Fibroblast of skin of scalp (primary cell): ENCODE results near the gene RAB11A.

Source experiments
- DNase-seq: peaks from one replicate; pipeline ENCODE4 v3.0.0-alpha.2; 2013

The RAB11A gene

DNA sequence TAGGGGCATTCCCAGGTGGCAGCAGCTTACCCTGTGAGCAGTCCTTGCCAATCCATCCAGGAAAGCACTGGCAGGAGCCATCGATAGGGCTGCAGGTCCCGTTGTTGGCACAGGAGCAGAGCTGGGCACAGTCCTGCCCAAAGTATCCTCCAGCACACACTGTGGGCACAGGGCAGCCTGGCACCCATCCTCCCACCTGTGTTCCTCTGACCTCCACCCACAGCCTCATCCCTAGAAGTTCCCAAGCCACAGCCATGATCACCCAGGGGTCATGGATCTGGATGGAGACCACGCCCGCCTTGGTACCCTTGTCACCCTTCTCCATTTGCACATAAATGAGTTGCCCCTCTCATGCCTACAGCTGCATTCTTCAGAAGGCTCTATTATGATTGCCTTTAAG lies 48.6 kb downstream of the RAB11A start:
- no peak for DNase-seq

DNA sequence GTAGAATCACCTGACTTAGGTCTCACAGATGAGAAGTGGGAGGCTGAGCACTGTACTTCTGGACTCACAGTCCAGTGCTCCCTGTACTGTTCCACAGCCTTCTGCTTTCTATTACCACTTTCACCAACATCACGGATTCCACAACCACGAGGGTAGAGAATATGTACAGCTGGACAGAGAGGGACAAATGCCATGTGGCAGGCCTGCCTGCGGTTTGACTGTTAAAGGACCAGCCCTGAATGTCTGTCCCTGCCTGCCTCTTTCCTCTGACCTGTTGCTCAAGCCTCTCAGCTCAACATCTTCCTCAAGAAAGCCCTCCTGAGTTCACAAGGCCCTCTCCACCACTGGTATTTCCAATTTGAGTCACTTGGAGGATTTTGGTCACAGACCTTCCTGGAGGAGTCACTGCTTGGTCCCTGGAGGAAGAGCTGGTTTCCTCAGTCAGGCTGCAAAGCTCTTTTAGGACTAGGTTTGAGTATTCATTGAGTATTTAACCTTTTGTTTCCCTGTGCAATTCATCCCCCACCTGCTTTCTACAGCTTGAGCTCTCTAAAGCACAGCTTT lies 49.1 kb downstream of the RAB11A start:
- no peak for DNase-seq

DNA sequence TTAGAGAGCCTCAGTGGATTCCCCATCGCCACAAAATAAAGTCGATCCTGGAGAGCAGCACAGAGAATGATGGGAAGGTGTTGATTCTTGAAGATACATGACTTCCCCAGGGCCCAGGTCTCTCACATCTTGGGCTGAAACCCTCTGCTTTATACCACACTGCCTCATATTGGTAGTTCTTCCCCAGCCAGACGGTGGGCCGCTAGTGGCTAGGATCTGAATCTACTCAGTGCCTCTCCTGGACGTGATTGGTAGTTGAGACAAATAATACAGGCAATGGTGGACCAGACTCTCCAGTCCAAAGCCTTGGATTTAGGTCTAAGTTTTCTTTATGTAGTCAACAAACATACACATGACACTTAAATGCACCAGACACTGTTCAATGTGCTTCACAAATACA lies 49.7 kb downstream of the RAB11A start:
- DNase-seq, result no peak

DNA sequence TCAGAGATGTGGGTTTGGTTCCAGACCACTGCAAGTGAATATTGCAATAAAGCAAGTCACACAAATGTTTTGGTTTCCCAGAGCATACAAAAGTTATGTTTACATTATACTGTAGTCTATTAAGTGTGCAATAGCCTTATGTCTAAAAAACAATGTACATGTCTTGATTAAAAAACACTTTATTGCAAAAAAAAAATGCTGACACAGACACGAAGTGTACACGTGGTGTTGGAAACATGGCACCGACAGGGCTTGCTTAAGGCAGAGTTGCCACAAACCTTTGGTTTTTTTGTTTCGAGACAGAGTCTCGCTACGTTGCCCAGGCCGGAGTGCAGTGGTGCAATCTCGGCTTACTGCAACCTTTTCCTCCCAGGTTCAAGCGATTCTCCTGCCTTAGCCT lies 50.1 kb downstream of the RAB11A start:
- no peak for DNase-seq

DNA sequence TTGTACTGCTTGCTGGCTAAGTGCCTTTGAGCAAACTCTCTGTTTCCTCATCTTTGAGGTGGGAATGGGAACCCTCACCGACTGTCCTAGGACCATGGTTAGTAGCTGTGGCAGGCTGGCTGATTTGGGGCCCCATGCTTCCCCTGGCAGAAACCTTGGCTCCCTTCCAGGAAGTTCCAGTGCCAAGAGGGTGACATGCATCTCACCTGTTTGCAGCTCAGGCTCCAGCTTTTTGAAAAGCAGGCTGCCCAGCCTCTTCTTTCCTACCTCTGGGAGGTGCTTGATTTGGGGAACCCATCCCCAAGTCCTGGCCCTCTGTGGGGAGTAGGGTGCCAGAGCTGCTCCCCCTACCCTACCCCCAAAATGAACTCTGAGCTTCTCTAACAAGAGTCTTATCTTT lies 50.8 kb downstream of the RAB11A start:
- DNase-seq, result no peak

DNA sequence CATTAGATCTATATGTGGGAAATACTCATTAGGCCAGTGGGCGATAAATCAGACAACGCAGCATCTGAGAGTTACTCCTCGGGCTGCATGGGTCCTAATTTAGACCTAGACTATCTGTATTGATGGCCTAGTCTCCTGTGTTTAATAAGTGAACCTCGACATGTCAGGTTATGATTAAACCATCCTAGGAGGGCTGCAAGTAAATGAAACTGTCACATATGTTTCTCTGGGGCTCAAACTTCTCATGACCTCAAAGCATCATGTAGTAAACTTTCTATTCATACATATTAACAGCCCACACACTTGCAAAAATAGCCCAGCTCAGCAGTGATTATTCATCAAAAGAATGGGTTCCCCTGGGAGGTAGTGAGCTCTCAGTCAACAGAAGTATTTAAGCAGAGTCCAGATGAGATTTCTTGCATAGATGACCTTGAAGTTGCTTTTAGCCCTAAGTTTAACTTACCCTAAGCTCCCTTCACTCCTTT lies 51.6 kb downstream of the RAB11A start:
- DNase-seq, result peak; percentile 22

DNA sequence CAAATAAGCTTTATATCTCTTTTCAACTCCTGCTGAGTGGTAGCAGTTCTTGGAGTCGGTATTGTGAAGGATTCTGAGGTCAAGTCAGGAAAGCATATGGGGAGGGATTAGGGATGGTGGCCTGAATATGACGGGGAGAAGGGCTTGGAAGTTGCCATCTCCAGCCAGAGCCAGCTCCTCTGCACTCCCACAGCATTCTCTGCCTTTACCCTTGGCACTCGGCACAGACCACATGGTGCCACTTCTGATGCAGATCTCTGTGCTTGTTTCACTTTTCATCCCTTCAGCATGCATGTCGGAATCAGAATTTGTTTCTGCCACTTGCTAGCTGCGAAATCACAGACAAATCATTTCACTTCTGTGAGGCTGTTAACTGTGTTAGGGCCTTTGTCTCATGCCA lies 52.5 kb downstream of the RAB11A start:
- no peak for DNase-seq

DNA sequence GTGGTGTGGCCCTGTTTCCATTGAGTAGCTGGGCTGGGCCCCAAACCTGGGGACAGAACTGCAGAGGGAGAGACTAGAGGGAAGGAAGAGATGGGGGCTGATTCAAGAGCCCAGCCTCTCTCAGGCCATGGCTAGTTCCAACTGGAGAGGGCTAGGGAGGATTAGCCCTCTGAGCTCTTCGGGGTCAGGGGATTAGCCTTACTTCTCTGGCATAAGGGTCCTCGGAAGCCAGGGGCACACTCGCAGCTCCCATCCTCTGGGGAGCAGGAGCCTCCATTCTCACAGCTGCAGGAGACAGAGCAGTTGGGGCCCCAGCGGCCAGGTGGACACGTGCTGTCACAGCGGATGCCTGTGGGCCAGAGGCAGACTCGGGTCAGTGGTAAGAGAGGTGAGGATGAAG lies 53.3 kb downstream of the RAB11A start:
- DNase-seq, result no peak

DNA sequence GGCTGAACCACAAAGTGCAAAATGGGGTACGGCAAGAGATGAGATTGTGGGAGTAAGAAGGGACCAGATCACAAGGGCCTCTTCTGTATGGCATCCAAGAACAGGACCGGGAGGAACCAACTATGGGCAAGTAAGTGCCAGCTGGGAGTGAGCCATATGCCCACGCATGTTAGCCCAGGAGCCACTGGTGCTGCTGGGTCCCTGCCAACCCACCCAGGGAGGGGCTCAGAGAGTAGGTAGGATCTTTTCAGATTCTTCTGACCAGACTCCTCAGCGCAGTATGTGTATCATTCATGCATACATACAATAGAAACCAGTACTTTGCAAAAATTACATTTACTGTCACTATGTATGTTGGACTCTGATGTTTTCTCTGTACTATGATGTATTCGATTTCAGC lies 54.0 kb downstream of the RAB11A start:
- no peak for DNase-seq

DNA sequence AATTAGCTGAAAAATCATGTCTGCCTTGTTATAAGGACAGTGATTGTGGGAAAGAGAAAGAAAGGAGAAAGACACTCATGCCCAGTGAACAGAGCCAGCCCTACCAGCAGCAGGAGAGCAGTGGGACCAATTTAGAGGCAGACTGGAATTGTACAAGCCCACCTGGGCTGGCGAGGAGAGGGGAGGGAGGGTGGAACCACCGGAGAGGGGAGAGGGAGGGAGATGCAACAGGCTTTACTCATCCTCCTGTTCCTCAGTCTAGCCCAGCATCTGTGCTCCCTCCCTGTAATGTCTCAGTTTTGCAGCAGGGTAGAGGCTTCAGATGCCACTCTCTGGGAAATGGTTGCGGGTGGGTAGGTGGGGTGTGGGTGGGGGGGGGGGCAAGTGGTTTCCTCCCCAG lies 54.7 kb downstream of the RAB11A start:
- DNase-seq, result no peak

DNA sequence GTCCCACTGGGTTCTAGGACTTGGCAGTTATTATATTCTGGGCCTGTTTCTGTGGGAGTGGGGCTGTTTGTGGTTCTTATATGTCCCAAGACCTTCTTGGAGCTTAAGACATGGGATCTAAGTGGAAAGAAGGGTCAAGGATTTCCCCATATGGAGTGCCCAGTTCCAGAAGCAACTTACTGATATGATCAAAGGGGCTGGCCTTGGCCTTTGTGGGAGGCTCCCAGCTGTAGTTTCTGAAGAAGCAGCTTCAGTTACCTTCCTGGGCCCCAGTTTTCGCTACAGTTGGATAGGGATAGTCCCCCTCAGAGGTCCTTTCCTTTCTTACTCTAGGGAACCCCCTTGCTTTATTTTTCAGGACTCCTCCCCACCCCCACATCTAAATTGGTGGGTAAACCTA lies 56.0 kb downstream of the RAB11A start:
- no peak for DNase-seq

DNA sequence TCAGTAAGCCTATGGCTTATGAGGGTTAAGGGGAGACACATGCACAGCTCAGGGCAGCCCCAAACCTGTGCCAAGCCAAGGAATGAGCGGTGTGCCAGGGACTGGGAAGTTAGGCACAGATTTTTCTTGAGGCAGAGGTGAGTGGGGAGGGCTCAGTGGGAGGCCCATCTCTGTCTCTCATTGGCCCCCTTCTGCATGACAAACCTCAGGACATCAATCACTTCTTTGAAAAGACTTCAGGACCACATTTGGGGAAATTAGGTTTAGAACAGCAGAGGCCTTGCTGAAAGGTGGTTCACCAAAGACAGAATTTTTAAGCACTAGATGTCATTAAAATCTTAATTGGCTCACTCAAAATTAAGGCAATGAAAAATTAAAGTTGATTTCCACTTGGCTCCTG lies 57.2 kb downstream of the RAB11A start:
- DNase-seq, result no peak

DNA sequence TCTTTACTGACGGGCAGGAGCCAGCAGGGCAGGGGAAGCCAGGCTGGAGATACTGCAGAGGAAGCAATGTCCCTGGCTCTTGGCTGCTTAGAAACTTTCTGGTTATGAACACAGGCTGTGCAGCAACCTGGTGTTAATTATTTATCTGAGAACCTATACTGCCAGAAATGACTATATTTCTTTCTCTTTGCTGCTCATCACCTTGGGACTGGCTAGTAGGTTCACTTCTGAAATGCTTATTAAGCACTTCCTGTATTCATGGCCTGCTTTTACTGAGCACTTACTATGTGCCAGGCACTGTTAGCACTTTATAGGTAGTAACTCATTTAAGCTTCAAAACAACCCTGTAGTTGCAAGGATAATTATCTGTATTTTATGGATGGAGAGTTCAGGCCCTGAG lies 57.6 kb downstream of the RAB11A start:
- no peak for DNase-seq

DNA sequence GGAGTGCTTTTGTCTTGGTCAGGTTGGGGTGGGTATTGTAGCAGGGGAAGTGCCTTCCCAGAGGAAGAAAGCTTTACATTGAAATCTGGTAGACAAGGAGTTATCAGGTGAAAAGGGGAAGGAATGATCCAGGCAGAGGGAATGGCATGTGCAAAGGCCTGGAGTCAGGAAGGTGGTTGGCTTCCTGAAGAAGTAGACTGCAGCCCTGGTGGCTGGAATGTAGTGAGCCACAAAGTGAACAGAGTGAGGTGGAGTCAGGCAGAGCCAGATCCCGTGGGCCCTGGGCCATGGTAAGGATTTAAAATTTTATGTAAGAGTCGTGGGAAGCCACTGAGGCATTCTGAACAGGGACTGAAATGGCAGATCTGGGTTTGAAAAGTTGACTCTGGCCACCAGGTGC lies 58.3 kb downstream of the RAB11A start:
- peak; percentile 17 for DNase-seq

DNA sequence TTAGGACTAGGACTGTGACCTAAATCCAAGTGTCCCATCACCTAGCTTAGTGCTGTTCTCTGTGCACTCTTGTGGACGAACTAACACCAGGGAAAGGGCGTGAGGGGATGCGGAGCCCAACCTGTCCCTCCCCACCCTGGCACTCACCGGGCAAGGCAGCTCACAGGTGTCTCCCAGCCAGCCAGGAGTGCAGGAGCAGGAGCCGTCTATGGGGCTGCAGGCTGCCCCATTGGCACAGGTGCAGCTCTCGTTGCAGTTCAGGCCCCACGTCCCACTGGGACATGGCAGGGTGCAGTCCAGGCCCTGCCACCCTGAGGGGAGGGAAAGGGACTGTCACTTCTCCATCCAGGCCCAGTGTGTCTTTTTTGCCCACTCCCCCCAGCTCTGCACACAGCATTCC lies 60.3 kb downstream of the RAB11A start:
- no peak for DNase-seq

DNA sequence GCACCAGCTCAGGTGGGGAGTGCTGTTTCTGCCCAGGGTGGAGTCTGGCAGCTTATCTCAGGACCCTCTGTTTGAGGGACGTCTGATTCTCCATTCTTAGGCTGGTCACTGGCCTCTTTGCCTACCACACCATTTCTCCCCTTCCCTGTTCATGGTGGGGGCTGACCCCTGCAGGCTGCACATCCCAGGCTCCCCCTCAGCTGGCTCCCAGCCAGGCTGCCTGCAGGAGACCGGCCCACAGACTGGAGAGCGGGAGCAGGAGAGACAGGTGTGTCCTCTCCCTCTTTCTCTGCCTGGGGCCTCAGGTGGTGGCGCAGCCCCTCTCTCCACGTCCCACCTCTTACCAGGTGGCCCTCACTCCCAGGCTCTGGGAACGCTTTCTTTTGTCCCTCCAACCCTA lies 60.8 kb downstream of the RAB11A start:
- no peak for DNase-seq

DNA sequence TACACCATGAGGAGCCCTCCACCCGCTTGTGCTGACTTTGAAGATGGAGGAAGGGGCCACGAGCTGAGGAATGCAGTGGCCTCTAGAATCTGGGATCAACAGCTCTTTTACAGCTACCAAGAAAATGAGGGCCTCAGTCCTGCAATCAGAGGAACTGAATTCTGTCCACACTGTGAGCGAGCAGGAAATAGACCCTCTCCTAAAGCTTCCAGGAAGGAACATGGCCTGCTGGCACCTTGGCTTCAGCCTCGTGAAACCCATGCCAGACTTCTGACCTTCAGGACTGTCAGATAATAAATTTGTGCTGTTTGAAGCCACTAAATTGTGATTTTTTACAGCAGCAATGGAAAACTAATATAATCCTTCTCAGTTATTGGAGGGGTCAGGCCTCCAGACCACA lies 61.9 kb downstream of the RAB11A start:
- DNase-seq, result no peak

DNA sequence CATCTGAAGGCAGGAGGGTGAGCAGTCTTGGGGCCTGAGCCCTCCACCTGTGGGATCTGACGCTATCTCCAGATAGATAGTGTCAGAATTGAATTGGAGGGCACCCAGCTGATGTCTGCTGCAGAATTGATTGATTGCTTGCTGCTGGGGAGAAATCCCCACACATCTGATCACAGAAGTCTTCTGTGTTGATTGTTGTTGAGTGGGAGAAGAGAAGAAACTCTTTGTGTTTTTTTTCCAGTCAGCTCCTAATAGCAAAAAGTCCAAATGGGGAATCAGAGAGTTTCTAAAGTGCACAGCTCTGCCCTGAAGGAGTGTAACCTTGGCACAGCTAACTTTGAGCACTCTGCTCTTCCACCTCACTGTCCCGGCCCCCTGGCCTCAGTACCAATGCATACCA lies 66.1 kb downstream of the RAB11A start:
- DNase-seq, result no peak

DNA sequence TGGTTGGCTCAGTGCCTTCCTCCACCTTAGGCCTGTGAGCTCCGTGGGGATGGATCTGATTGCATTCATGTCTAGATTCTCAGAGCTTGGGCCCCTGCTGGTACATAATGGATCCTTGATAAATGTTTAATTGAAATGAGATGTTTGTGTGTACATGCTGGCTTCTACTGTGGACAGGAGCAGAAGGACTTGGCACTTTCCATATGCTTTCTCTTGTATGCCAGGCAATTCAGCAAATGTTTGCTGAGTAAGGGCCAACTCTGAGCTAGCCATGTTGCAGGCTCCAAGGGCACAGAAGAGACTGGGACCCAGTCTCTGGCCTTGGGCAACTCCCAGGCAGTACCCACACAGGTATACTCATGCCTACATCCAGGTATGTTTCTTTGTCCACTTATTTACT lies 67.0 kb downstream of the RAB11A start:
- no peak for DNase-seq

DNA sequence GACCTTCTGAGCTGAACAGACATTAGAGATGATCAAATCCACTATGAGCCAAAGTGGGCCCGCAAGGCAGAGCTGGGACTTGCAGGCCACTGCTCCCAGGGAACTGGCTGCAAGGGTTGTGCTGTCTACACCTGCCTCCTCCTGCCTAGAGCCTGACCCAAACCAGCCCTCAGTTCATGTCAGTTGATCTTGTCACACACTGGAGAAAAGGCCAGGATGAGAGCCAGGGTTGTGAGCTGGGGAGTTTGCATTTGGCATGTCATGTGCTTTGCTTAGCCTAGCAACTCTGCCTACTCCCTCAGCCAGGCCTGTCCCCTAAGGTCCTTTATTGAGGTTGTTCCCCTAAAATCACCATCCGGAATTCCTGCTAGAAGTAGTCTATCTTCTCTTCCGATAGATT lies 67.8 kb downstream of the RAB11A start:
- DNase-seq, result no peak

DNA sequence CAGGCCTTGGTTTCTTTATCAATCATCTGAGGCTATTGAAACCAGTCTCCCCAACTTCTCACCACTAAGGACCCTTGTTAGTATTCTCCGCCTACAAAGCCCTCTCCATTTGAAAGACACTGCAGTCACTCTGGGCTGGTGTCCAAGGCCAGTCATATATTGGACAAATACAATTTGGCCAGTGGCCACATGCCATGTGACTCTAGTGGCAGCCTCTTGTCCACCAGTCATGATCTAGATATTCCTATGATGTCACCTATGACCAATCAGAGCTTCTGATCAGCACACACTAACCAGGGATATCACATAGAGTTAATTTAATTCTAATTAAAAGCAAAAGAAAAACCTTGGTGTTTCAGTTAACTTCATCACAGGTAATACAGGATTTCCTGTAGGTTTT lies 68.2 kb downstream of the RAB11A start:
- DNase-seq, result peak; percentile 25

DNA sequence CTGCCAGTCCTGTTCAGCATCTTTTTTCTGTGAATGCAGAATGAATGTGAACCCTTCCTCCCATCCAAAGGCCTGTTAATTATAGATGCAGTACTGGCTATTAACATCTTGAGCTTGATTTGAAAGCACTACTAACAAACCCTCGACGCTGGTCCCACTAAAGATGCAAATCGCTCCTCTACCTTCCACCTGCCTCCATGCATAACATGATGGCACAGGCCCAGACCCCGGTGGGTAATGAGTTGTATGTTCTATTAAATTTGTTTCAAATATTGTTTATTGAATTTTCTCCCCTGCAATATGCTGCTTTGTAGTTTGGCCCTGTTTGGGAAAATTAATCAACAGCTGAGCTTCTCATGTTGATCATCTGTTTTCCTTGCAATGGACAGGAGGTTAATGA lies 69.3 kb downstream of the RAB11A start:
- no peak for DNase-seq

DNA sequence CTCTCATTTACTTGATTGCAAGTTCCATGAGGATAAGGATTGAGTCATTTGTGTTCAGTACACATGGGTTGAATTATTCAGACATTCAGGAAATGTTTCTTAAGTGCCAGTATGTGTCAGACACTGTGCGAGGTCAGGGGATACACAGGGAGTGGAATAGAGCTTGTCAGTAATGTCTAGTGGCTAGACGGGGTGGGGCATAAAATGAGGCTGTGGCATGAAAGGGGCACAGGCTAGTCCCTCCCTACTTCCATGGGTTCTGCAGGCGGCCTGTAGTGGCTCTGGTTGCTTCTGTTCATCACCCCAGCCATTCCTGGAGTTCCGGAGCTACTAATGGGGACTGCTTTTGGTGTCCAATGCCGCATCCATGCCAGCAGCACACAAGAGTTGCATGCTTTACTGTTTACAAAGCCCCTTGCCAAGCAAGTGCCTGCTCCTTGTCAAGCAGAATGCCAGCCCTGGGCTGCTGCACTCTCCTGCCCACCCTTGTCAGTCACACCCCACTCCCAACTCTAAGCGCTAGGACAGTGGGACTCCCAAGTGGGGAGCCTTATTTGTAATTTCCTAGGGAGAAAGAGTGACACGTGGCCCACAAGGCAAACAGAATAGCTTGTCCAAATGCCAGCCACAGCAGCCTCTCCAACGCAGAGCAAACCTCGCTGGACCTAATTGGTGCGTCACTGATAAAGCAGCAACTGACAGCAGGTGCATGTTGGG lies 70.8 kb downstream of the RAB11A start:
- DNase-seq, result peak; percentile 90

DNA sequence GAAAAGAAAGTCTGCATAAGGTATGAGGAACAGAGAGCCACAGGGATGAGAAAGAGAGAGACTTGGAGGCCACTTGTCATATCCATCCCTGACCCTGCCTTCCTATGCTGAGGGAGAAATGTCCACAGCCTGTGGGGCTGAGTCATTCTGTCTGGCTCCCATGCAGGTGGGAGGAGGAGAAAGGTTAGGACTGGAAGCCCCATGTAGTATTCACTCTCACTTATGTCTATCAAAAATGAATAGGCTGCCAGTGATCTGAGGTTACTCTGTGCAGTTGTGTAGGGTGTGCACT lies 71.3 kb downstream of the RAB11A start:
- no peak for DNase-seq
